NCI-H2171 treated with DMSO at 0.1 percent for 48 hours (cell line): ENCODE measurements around the gene IL4.
A peak's percentile ranks its signal among the peaks of the same experiment; 100 is the strongest.
"Not testable (repeated sequence)": the region's sequence is repeated elsewhere in the genome, so short reads cannot be mapped to it uniquely, and the experiment has no call there.

Experiments used
- DNase-seq: peaks from one replicate; lab custom pipeline; 2025; lab: John Stamatoyannopoulos, UW

Gene IL4

GRCh38 chr5:132674671-132675506 is 1.1 kb downstream of the IL4 start:
- DNase-seq: no peak

GRCh38 chr5:132675936-132676689 is 2.3 kb downstream of the IL4 start:
- DNase-seq: no peak

DNA sequence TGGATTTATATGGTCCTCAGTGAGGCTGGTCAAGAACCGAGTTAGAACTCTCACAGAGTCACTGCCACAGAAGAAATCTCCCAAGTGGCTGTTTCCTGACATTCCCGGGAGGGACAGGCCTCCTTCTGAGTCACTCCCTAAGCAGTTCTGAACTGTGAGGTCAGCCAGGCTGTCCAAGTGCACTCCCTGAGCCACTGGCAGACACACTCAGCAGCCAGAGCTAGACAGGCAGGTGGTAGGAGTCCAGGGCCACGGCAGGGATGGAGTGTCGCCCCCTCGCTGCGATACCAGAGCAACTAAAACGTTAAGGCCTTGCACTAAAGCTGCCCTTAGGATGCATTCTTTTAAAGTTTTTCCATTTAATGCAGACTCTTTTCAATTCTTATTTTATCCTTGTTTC is 3.4 kb downstream of the IL4 start:
- DNase-seq: no peak

GRCh38 chr5:132677682-132678400 is 4.1 kb downstream of the IL4 start:
- peak; percentile 11 for DNase-seq

GRCh38 chr5:132678735-132679134 is 4.9 kb downstream of the IL4 start:
- DNase-seq: no peak

- no peak for DNase-seq
These were observed 5.4 kb downstream of the IL4 start for GRCh38 chr5:132679166-132679565.

DNA sequence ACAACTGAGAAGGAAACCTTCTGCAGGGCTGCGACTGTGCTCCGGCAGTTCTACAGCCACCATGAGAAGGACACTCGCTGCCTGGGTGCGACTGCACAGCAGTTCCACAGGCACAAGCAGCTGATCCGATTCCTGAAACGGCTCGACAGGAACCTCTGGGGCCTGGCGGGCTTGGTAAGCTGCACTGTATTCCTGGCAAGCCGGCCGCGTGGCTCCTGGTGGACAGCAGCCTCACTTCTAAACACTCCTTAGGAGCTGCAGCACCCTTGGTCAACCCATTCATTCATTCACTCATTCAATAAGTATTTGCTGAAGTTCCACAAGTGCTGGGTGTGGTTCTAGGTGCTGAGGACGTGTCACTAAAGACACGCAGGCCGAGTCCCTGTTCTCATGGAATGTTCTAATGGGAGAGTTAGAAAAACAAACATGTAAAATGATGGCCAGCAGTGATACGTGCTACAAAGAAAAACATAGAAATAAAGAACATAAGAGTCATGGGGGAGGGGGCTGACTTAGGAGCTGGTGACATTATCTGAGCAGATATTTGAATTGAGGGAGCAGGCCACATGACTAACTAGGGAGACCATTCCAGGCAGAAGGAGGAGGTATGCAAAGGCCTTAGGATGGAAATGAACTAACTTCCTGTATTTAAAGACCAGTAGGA is 6.1 kb downstream of the IL4 start:
- no peak for DNase-seq

- DNase-seq: no peak
These were observed 7.1 kb downstream of the IL4 start for GRCh38 chr5:132680780-132681475.

GRCh38 chr5:132681476-132681831 is 7.7 kb downstream of the IL4 start:
- no peak for DNase-seq

DNA sequence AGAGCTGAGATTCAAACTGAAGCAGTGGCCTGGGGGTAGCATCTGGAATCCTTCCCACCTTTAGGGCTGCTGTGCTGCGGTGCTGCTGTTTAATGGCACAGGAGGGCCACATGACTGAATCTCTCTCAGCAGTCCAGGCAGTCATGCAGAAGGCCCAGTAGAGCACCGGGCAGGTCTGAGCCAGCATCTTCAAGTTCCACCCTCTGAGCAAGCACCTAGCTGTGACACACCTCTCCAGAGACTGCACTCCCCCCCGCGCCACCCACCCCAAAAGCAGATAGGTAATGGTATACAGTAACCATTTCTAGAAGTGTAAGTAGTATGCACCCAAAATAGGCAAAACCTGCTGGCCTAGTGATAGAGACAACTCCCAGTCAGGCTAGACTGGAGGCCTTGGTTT is 8.2 kb downstream of the IL4 start:
- DNase-seq: no peak

DNA sequence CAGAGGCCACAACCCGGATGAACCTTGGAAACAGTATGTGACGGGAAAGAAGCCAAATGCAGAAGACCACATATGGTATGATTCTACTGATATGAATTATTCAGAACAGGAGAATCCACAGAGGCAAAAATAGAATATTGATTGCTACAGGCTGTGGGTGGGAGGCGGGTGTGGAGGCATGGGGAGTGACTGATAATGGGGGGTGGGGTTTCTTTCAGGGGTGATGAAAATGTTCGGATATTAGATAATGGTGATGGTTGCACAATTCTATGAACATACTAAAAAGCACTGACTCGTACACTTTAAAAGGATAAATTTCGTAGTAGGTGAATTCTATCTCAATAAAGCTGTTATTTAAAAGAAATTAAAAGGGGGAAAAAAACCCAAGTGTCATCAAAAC is 10.7 kb downstream of the IL4 start:
- no peak for DNase-seq

- DNase-seq: no peak
These were observed 11.3 kb downstream of the IL4 start for GRCh38 chr5:132684922-132685720.

- no peak for DNase-seq
These were observed 12.4 kb downstream of the IL4 start for GRCh38 chr5:132686193-132686592.

DNA sequence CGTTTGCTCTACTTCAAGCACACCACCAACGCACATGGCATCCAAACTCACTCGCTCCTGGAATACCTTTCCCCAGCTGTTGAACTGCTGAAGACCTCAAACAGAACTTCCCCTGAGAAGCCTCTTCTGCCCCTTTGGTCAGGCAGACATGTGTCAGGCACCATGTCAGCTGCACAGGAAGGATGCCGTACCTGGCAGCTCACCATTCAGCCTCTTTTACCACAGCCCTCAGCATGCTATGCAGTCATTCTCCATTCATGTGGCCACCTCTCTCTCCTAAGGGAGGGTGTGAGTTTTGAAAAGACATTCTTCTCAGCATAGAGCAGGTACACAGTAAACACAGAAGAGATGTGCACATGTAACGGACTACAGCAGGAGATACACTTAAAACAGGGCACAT is 14.2 kb downstream of the IL4 start:
- no peak for DNase-seq

- DNase-seq: no peak
These were observed 14.9 kb downstream of the IL4 start for GRCh38 chr5:132688536-132689339.

- peak; percentile 29 for DNase-seq
These were observed 15.7 kb downstream of the IL4 start for GRCh38 chr5:132689513-132689912.

- no peak for DNase-seq
These were observed 16.4 kb downstream of the IL4 start for GRCh38 chr5:132690156-132690555.

- not testable (repeated sequence) for DNase-seq
These were observed 18.2 kb downstream of the IL4 start for GRCh38 chr5:132691755-132692631.

- DNase-seq: no peak
These were observed 18.8 kb downstream of the IL4 start for GRCh38 chr5:132692632-132692967.
